ENCODE results near the gene CTDP1.

GRCh38 chr18:79690586-79691482, 11.2 kb downstream of the CTDP1 start:
- TF ChIP-seq, protein P1, sequence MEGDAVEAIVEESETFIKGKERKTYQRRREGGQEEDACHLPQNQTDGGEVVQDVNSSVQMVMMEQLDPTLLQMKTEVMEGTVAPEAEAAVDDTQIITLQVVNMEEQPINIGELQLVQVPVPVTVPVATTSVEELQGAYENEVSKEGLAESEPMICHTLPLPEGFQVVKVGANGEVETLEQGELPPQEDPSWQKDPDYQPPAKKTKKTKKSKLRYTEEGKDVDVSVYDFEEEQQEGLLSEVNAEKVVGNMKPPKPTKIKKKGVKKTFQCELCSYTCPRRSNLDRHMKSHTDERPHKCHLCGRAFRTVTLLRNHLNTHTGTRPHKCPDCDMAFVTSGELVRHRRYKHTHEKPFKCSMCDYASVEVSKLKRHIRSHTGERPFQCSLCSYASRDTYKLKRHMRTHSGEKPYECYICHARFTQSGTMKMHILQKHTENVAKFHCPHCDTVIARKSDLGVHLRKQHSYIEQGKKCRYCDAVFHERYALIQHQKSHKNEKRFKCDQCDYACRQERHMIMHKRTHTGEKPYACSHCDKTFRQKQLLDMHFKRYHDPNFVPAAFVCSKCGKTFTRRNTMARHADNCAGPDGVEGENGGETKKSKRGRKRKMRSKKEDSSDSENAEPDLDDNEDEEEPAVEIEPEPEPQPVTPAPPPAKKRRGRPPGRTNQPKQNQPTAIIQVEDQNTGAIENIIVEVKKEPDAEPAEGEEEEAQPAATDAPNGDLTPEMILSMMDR (IDR thresholded peaks at IDR 0.05) = no peak
- TF ChIP-seq POLR2AphosphoS5 (IDR thresholded peaks at IDR 0.05; ENCODE audit: insufficient read depth in 1 of 2, low read depth in 1 of 2) = no peak
- TF ChIP-seq POLR2A (IDR thresholded peaks at IDR 0.05) = no peak
